HG03064 (cell line): ENCODE results near the gene ZNF483.
A peak's percentile ranks its signal among the peaks of the same experiment; 100 is the strongest.
"Not testable (repeated sequence)": the region's sequence is repeated elsewhere in the genome, so short reads cannot be mapped to it uniquely, and the experiment has no call there.

Experiments
- ATAC-seq: cut with Tn5 transposase; IDR thresholded peaks from one replicate; pipeline ENCODE4 v1.9.1; 2021; ENCODE audit warnings: low read depth; ENCODE audit not compliant: unreplicated experiment

Gene ZNF483

GRCh38 chr9:111525056-111525977 lies at the start of gene ZNF483:
Gene ZNF483, plus strand, starts transcription at chr9:111525179. Its CDS starts 2,217 bp downstream, at chr9:111527396.
- ATAC-seq = no peak

- no peak for ATAC-seq
Observed at GRCh38 chr9:111475195-111475594, 49.8 kb upstream of the ZNF483 start.

- ATAC-seq = no peak
Observed at GRCh38 chr9:111477677-111478076, 47.3 kb upstream of the ZNF483 start.

- no peak for ATAC-seq
Observed at GRCh38 chr9:111481885-111482636, 42.9 kb upstream of the ZNF483 start.

GRCh38 chr9:111482694-111483438 lies 42.1 kb upstream of the ZNF483 start:
- ATAC-seq = peak; percentile 54

- peak; percentile 42 for ATAC-seq
Observed at GRCh38 chr9:111483439-111483857, 41.5 kb upstream of the ZNF483 start.

- ATAC-seq = peak; percentile 55
Observed at GRCh38 chr9:111483858-111484571, 41.0 kb upstream of the ZNF483 start, which contains the start of gene ECPAS. Gene ECPAS, minus strand, starts transcription at chr9:111484383. Its CDS starts 11,465 bp downstream, at chr9:111472918.

- ATAC-seq = no peak
Observed at GRCh38 chr9:111484572-111484894, 40.4 kb upstream of the ZNF483 start.

GRCh38 chr9:111497196-111497595 lies 27.8 kb upstream of the ZNF483 start:
- ATAC-seq = not testable (repeated sequence)

GRCh38 chr9:111501005-111501562 lies 23.9 kb upstream of the ZNF483 start:
- no peak for ATAC-seq

- ATAC-seq = no peak
Observed at GRCh38 chr9:111501648-111502047, 23.3 kb upstream of the ZNF483 start.

GRCh38 chr9:111502506-111502905 lies 22.5 kb upstream of the ZNF483 start:
- ATAC-seq = no peak

- ATAC-seq = not testable (repeated sequence)
Observed at GRCh38 chr9:111511581-111511980, 13.4 kb upstream of the ZNF483 start.

- no peak for ATAC-seq
Observed at GRCh38 chr9:111514967-111515366, 10.0 kb upstream of the ZNF483 start.

GRCh38 chr9:111516061-111516465 lies 8.9 kb upstream of the ZNF483 start:
- no peak for ATAC-seq

GRCh38 chr9:111524731-111525055 lies 286 bp upstream of the ZNF483 start:
- ATAC-seq = no peak

- ATAC-seq = no peak
Observed at GRCh38 chr9:111527347-111527746, 2.4 kb downstream of the ZNF483 start.

- ATAC-seq = no peak
Observed at GRCh38 chr9:111529787-111530186, 4.8 kb downstream of the ZNF483 start.

- ATAC-seq = no peak
Observed at GRCh38 chr9:111531716-111532115, 6.7 kb downstream of the ZNF483 start.
